Brain microvascular endothelial cell (primary cell): ENCODE data around the gene CXADR.

Source experiments
- DNase-seq: peaks from one replicate; pipeline ENCODE4 v3.0.0-alpha.2; 2020
- H3K27ac ChIP-seq: fragments of 250-450 bp; sonication (Bioruptor Pico); 2 replicates; pipeline ENCODE4 v1.5.1; 2020; ENCODE audit warnings: mild to moderate bottlenecking, moderate library complexity
- H3K27me3 ChIP-seq: fragments of 250-450 bp; sonication (Bioruptor Pico); replicated peaks from 2 replicates; pipeline ENCODE4 v1.5.1; 2020; ENCODE audit warnings: mild to moderate bottlenecking
- H3K36me3 ChIP-seq: fragments of 250-450 bp; sonication (Bioruptor Pico); replicated peaks from 2 replicates; pipeline ENCODE4 v1.5.1; 2020; ENCODE audit warnings: mild to moderate bottlenecking
- H3K4me3 ChIP-seq: 2 replicates; pipeline ENCODE4 v1.5.1; 2011; ENCODE audit warnings: low read depth, mild to moderate bottlenecking, control low read depth, low read length, moderate library complexity
- in situ Hi-C: cut with HindIII; loops from 2 replicates; pipeline ENCODE4 v1.10.0; 2017; ENCODE audit warnings: low sequenced_read_pairs, low pct_ligation_motif_present
- TF ChIP-seq, protein P1 (sequence below): IDR thresholded peaks from 2 replicates; pipeline ENCODE4 v1.5.1; 2011; ENCODE audit warnings: low read depth, mild to moderate bottlenecking, moderate library complexity, low read length, control low read depth, inconsistent platforms; ENCODE audit errors: missing control alignments

Gene CXADR

DNA sequence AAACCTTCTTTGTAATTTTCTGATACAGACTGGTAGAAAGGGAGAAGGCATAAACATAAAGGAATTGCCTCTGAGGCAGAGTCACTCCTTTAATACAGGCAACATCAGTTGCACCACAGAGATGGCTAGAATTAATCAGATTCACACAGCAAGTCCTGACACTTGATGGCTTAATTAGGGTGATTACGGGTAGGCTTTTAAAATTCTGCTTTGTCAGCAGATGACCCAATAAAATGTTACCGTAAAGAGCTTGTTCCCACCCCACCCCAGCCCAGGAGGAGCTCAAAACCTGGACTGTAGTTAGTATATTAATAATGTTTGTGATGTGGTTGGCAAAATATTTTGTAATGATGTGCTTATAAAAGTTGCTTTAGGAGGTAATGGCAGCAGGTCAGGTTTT is 109.2 kb downstream of the CXADR start:
- in situ Hi-C loops = no loop called here
- TF ChIP-seq, protein P1, sequence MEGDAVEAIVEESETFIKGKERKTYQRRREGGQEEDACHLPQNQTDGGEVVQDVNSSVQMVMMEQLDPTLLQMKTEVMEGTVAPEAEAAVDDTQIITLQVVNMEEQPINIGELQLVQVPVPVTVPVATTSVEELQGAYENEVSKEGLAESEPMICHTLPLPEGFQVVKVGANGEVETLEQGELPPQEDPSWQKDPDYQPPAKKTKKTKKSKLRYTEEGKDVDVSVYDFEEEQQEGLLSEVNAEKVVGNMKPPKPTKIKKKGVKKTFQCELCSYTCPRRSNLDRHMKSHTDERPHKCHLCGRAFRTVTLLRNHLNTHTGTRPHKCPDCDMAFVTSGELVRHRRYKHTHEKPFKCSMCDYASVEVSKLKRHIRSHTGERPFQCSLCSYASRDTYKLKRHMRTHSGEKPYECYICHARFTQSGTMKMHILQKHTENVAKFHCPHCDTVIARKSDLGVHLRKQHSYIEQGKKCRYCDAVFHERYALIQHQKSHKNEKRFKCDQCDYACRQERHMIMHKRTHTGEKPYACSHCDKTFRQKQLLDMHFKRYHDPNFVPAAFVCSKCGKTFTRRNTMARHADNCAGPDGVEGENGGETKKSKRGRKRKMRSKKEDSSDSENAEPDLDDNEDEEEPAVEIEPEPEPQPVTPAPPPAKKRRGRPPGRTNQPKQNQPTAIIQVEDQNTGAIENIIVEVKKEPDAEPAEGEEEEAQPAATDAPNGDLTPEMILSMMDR = no peak
- Histone ChIP-seq H3K36me3 (no peaks in the 10 kb centered on the region), H3K4me3 (no peak overlapping the region), H3K27me3 (no peaks in the 10 kb centered on the region), H3K27ac (no peak overlapping the region)
- no peak for DNase-seq

DNA sequence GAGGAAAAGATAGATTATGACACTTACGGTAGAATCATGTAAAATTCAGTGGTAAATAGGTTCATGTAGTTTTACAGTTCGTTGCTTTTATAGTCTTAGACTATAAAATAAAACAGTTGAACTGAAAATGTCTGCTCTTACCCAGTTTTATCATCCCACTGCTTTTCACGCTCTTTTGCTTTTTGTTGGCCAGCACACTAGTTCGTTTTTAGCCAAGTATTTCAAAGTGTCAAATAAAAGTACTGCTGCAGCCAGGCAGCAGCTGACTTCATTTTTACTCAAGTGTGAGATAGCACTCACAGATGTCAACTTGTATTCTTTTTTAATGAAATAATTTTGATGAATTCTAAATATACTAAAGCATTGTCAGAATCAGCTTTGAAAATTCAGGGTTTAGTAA is 118.4 kb downstream of the CXADR start:
- Histone ChIP-seq H3K36me3 (no peaks in the 10 kb centered on the region), H3K27ac (no peak overlapping the region), H3K27me3 (no peaks in the 10 kb centered on the region), H3K4me3 (no peak overlapping the region)
- in situ Hi-C loops = no loop called here
- TF ChIP-seq, protein P1 = no peak
- no peak for DNase-seq

DNA sequence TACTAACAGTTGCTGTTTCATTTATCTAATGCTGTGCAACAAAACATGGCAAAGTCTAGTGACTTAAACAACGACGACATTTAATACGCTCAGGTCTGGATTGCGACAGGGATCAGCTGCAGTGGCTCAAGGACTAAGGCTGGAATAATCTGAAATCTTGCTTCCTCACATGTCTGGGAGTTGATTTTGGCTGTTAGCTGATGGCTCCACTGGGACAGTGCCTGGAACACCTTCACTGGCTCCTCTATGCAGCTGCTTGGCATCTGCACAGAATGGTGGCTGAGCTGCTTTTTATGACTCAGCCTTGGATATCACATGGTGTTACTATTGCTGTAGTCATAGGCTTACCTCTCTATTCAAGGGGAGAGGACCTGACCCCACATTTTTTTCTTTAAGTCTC is 123.9 kb downstream of the CXADR start:
- no peak for DNase-seq
- TF ChIP-seq, protein P1 = no peak
- Histone ChIP-seq H3K4me3 (no peak overlapping the region), H3K27ac (no peak overlapping the region), H3K36me3 (no peaks in the 10 kb centered on the region), H3K27me3 (no peaks in the 10 kb centered on the region)
- in situ Hi-C loops = no loop called here

DNA sequence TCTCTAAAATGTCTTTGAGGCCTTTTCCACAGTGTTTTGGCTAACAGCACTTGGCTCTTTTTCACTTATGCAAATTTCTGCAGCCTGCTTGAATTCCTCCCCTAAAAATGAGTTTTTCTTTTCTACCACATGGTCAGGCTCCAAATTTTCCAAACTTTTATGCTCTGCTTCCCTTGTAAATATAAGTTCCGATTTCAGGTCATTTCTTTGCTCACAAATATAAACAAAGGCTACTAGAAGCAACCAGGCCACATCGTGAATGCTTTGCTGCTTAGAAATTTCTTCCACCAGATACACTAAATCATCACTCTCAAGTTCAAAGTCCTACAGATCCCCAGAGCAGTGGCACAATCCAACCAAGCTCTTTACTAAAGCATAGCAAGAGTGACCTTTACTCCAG is 128.0 kb downstream of the CXADR start:
- in situ Hi-C loops = no loop called here
- Histone ChIP-seq H3K27ac (no peak overlapping the region), H3K4me3 (no peak overlapping the region), H3K27me3 (no peaks in the 10 kb centered on the region), H3K36me3 (no peaks in the 10 kb centered on the region)
- DNase-seq = no peak
- TF ChIP-seq, protein P1 = no peak
